NCI-H345 treated with DMSO at 0.1 percent for 48 hours (cell line): Measurements from ENCODE around the gene PARPBP.
"Not testable (repeated sequence)": the region's sequence is repeated elsewhere in the genome, so short reads cannot be mapped to it uniquely, and the experiment has no call there.

ENCODE experiments used
- DNase-seq: peaks from one replicate; lab custom pipeline; 2025; ENCODE audit not compliant: unreplicated experiment; lab: John Stamatoyannopoulos, UW

PARPBP gene

GRCh38 chr12:102240859-102241258, 120.9 kb downstream of the PARPBP start:
- not testable (repeated sequence) for DNase-seq
